Skeletal muscle cell (primary cell): ENCODE results near the gene BEND7.
"Not testable (repeated sequence)": the region's sequence is repeated elsewhere in the genome, so short reads cannot be mapped to it uniquely, and the experiment has no call there.

Experiments
- DNase-seq: peaks from one replicate; pipeline ENCODE4 v3.0.0-alpha.2; 2010; ENCODE audit warnings: low read depth
- H3K4me3 ChIP-seq: 2 replicates; pipeline ENCODE4 v1.5.1; 2011; ENCODE audit warnings: low read depth, mild to moderate bottlenecking, control low read depth, low read length, moderate library complexity

The BEND7 gene

GRCh38 chr10:13439313-13440184 is 89.3 kb downstream of the BEND7 start:
- H3K4me3 ChIP-seq = peak overlapping the region; percentile 31
- DNase-seq = no peak

- H3K4me3 ChIP-seq = no peak overlapping the region
- no peak for DNase-seq
Measured at GRCh38 chr10:13437026-13437555, 91.7 kb downstream of the BEND7 start.

GRCh38 chr10:13427943-13428342 is 100.9 kb downstream of the BEND7 start:
- not testable (repeated sequence) for H3K4me3 ChIP-seq, DNase-seq

- no peak overlapping the region for H3K4me3 ChIP-seq
- no peak for DNase-seq
Measured at GRCh38 chr10:13425397-13425796, 103.4 kb downstream of the BEND7 start.

GRCh38 chr10:13422800-13423199 is 106.0 kb downstream of the BEND7 start:
- DNase-seq = no peak
- H3K4me3 ChIP-seq = no peak overlapping the region

GRCh38 chr10:13421382-13421917 is 107.4 kb downstream of the BEND7 start:
- DNase-seq = no peak
- no peak overlapping the region for H3K4me3 ChIP-seq

GRCh38 chr10:13420532-13421307 is 108.1 kb downstream of the BEND7 start:
- H3K4me3 ChIP-seq = no peak overlapping the region
- DNase-seq = no peak

GRCh38 chr10:13417459-13418126 is 111.2 kb downstream of the BEND7 start:
- no peak for DNase-seq

GRCh38 chr10:13416760-13417159 is 112.1 kb downstream of the BEND7 start:
- no peak for DNase-seq
- no peak overlapping the region for H3K4me3 ChIP-seq

More at GRCh38 chr10:13417459-13418126, 111.2 kb downstream of the BEND7 start:
- H3K4me3 ChIP-seq = no peak overlapping the region

- DNase-seq = no peak
- no peak overlapping the region for H3K4me3 ChIP-seq
Measured at GRCh38 chr10:13414855-13415254, 114.0 kb downstream of the BEND7 start.

GRCh38 chr10:13414137-13414536 is 114.7 kb downstream of the BEND7 start:
- no peak overlapping the region for H3K4me3 ChIP-seq
- no peak for DNase-seq

- no peak overlapping the region for H3K4me3 ChIP-seq
- DNase-seq = no peak
Measured at GRCh38 chr10:13412894-13413293, 115.9 kb downstream of the BEND7 start.

- H3K4me3 ChIP-seq = no peak overlapping the region
- DNase-seq = no peak
Measured at GRCh38 chr10:13404791-13405190, 124.0 kb downstream of the BEND7 start.

GRCh38 chr10:13404305-13404759 is 124.5 kb downstream of the BEND7 start:
- no peak for DNase-seq
- H3K4me3 ChIP-seq = no peak overlapping the region

GRCh38 chr10:13403426-13403825 is 125.4 kb downstream of the BEND7 start:
- not testable (repeated sequence) for DNase-seq

GRCh38 chr10:13402021-13402420 is 126.8 kb downstream of the BEND7 start:
- DNase-seq = no peak
- H3K4me3 ChIP-seq = no peak overlapping the region

More at GRCh38 chr10:13403426-13403825, 125.4 kb downstream of the BEND7 start:
- not testable (repeated sequence) for H3K4me3 ChIP-seq

- no peak for DNase-seq
Measured at GRCh38 chr10:13401142-13401541, 127.7 kb downstream of the BEND7 start.

GRCh38 chr10:13400196-13400965 is 128.4 kb downstream of the BEND7 start:
- no peak for DNase-seq
- no peak overlapping the region for H3K4me3 ChIP-seq

More at GRCh38 chr10:13401142-13401541, 127.7 kb downstream of the BEND7 start:
- H3K4me3 ChIP-seq = no peak overlapping the region

GRCh38 chr10:13399752-13400151 is 129.1 kb downstream of the BEND7 start:
- no peak overlapping the region for H3K4me3 ChIP-seq
- no peak for DNase-seq
